Keratinocyte (primary cell): ENCODE measurements around the gene TSHR. TPM values are rescaled to one million over a fixed set of nuclear protein-coding genes. Genes with fewer than 3 reads are reported as not detected.
A peak's percentile ranks its signal among the peaks of the same experiment; 100 is the strongest.

Source experiments
- DNase-seq: peaks from one replicate; pipeline ENCODE4 v3.0.0-alpha.2; 2011; ENCODE audit warnings: low read depth, missing footprints, low spot score
- FAIRE-seq: peaks from 2 replicates; lab custom pipeline; 2011; peaks lifted over from hg19 to GRCh38; lab: Jason Lieb, UNC
- H2AFZ ChIP-seq: 2 replicates; pipeline ENCODE4 v1.6.0; 2012; ENCODE audit warnings: low read length, control low read depth, inconsistent platforms; ENCODE audit not compliant: control insufficient read depth
- H3K27ac ChIP-seq: 2 replicates; pipeline ENCODE4 v1.5.1; 2011; ENCODE audit warnings: low read length; ENCODE audit not compliant: control insufficient read depth, insufficient read depth
- H3K27me3 ChIP-seq: 3 replicates; pipeline ENCODE4 v1.6.0; 2011; ENCODE audit warnings: low read length; ENCODE audit not compliant: control insufficient read depth, insufficient read depth; ENCODE audit errors: extremely low read depth
- H3K36me3 ChIP-seq, 2 experiments: 2 replicates in 1 of 2; 3 replicates in 1 of 2; pipeline ENCODE4 v1.5.1; 2011; ENCODE audit warnings: low read length in 2 of 2, mild to moderate bottlenecking in 1 of 2; ENCODE audit not compliant: control insufficient read depth in 2 of 2, insufficient read depth in 2 of 2; ENCODE audit errors: extremely low read depth in 1 of 2
- H3K4me1 ChIP-seq: 3 replicates; pipeline ENCODE4 v1.5.1; 2011; ENCODE audit warnings: low read length; ENCODE audit not compliant: control insufficient read depth, insufficient read depth; ENCODE audit errors: extremely low read depth
- H3K4me2 ChIP-seq: 3 replicates; pipeline ENCODE4 v1.6.0; 2011; ENCODE audit warnings: low read depth, low read length; ENCODE audit not compliant: control insufficient read depth, insufficient read depth; ENCODE audit errors: extremely low read depth
- H3K4me3 ChIP-seq, 3 experiments: fragments of 200-600 bp in 1 of 3; sonication (generic) in 1 of 3; 2 replicates in 2 of 3; 3 replicates in 1 of 3; pipeline ENCODE4 v1.5.1; 2011 to 2016; ENCODE audit warnings: low read length in 3 of 3, mild to moderate bottlenecking in 3 of 3, control low read depth in 2 of 3, inconsistent platforms in 1 of 3, low read depth in 1 of 3, mixed read lengths in 1 of 3, mixed run types in 1 of 3, moderate library complexity in 1 of 3; ENCODE audit not compliant: control insufficient read depth in 2 of 3, insufficient read depth in 2 of 3; ENCODE audit errors: extremely low read depth in 1 of 3
- H3K79me2 ChIP-seq: 2 replicates; pipeline ENCODE4 v1.6.0; 2012; ENCODE audit warnings: low read length; ENCODE audit not compliant: control insufficient read depth, insufficient read depth
- H3K9ac ChIP-seq: 3 replicates; pipeline ENCODE4 v1.6.0; 2011; ENCODE audit warnings: low read length; ENCODE audit not compliant: control insufficient read depth, insufficient read depth; ENCODE audit errors: extremely low read depth
- H3K9me1 ChIP-seq: 3 replicates; pipeline ENCODE4 v1.6.0; 2011; ENCODE audit warnings: low read length; ENCODE audit not compliant: control insufficient read depth, insufficient read depth; ENCODE audit errors: extremely low read depth
- H3K9me3 ChIP-seq: 2 replicates; pipeline ENCODE4 v1.5.1; 2012; ENCODE audit warnings: low read depth, low read length; ENCODE audit not compliant: control insufficient read depth
- H4K20me1 ChIP-seq: 3 replicates; pipeline ENCODE4 v1.6.0; 2011; ENCODE audit warnings: low read length; ENCODE audit not compliant: control insufficient read depth, insufficient read depth; ENCODE audit errors: extremely low read depth
- CTCF ChIP-seq, 3 experiments: IDR thresholded peaks in 1 of 3; conservative IDR thresholded peaks in 1 of 3; optimal IDR thresholded peaks in 1 of 3; 2 replicates in 2 of 3; 3 replicates in 1 of 3; pipeline versions ENCODE3 to v1.5.1; 2011; ENCODE audit warnings: low read length in 3 of 3, mild to moderate bottlenecking in 3 of 3, moderate library complexity in 2 of 3, control low read depth in 1 of 3, inconsistent platforms in 1 of 3; ENCODE audit not compliant: insufficient read depth in 2 of 3; ENCODE audit errors: extremely low read depth in 1 of 3
- EZH2 ChIP-seq: IDR thresholded peaks from one replicate; pipeline ENCODE4 v1.6.1; 2012; ENCODE audit warnings: inconsistent platforms, mild to moderate bottlenecking, low read length, moderate library complexity
- dilution Hi-C: fragments of 300-500 bp; cut with MboI; formaldehyde crosslinking; loops from one replicate; pipeline ENCODE4 v1.7.0; 2020; ENCODE audit warnings: low sequenced_read_pairs; ENCODE audit not compliant: extremely low pct_ligation_motif_present
- polyA plus RNA-seq, 5 experiments: library from polyadenylated mRNA; depleted of rRNA in 3 of 5; stranded (reverse) in 3 of 5; stranded (forward) in 1 of 5; unstranded in 1 of 5; fragments of >200 nt; gene quantifications; 1 replicate in 1 of 5; 2 replicates in 3 of 5; 3 replicates in 1 of 5; pipeline versions ENCODE4 v1.2.1 to v1.2.3, GENCODE V29; 2011 to 2012; ENCODE audit warnings: missing spikeins in 2 of 5, low read depth in 1 of 5, low replicate concordance in 1 of 5

Gene TSHR
- polyA plus RNA-seq, 1 donor (not counting 4 experiments of a cell fraction or from before 2014, with no cell fraction given): 0.03 TPM

- H3K36me3 ChIP-seq: no peaks in the 10 kb centered on the region
- H3K9me3 ChIP-seq: no peaks in the 10 kb centered on the region
- H3K4me1 ChIP-seq: no peaks in the 10 kb centered on the region
- DNase-seq: no peak
- FAIRE-seq: no peak
- no peaks in the 10 kb centered on the region for H4K20me1 ChIP-seq
- H3K27me3 ChIP-seq: peaks cover 15% of the 10 kb centered on the region
- dilution Hi-C loops: no loop called here
- no peak overlapping the region for H3K4me3 ChIP-seq
- H3K79me2 ChIP-seq: no peaks in the 10 kb centered on the region
- no peak overlapping the region for H3K4me2 ChIP-seq
- H3K9me1 ChIP-seq: no peaks in the 10 kb centered on the region
- H3K27ac ChIP-seq: no peak overlapping the region
- no peak overlapping the region for H3K9ac ChIP-seq
- H2AFZ ChIP-seq: no peak overlapping the region
- TF ChIP-seq CTCF (optimal IDR thresholded peaks at IDR 0.05 in 1 of 3, IDR thresholded peaks at IDR 0.05 in 1 of 3, conservative IDR thresholded peaks at IDR 0.05 in 1 of 3; ENCODE audit: extremely low read depth in 1 of 3, insufficient read depth in 2 of 3, low read length in 3 of 3): peak in 1 of 3 experiments; percentile 32
- no peak for TF ChIP-seq EZH2
Observed at GRCh38 chr14:80977221-80977620, 21.8 kb downstream of the TSHR start.

GRCh38 chr14:80978403-80978802, 23.0 kb downstream of the TSHR start:
- peaks cover 9% of the 10 kb centered on the region for H3K27me3 ChIP-seq
- no peaks in the 10 kb centered on the region for H3K79me2 ChIP-seq
- H3K9ac ChIP-seq: no peak overlapping the region
- H3K9me3 ChIP-seq: no peaks in the 10 kb centered on the region
- dilution Hi-C loops: no loop called here
- no peaks in the 10 kb centered on the region for H3K4me1 ChIP-seq
- H3K4me2 ChIP-seq: no peak overlapping the region
- no peaks in the 10 kb centered on the region for H3K9me1 ChIP-seq
- no peak overlapping the region for H3K4me3 ChIP-seq
- FAIRE-seq (no peak), DNase-seq (no peak)
- H3K36me3 ChIP-seq: no peaks in the 10 kb centered on the region
- no peak overlapping the region for H3K27ac ChIP-seq
- TF ChIP-seq EZH2 (no peak), CTCF (optimal IDR thresholded peaks at IDR 0.05 in 1 of 3, IDR thresholded peaks at IDR 0.05 in 1 of 3, conservative IDR thresholded peaks at IDR 0.05 in 1 of 3; ENCODE audit: extremely low read depth in 1 of 3, insufficient read depth in 2 of 3, low read length in 3 of 3) (no peak)
- H2AFZ ChIP-seq: no peak overlapping the region
- no peaks in the 10 kb centered on the region for H4K20me1 ChIP-seq
